EH (cell line): ENCODE results near the gene NFIA.
A peak's percentile ranks its signal among the peaks of the same experiment; 100 is the strongest.

Experiments
- DNase-seq: peaks from one replicate; pipeline ENCODE4 v3.0.0-alpha.2; 2015; ENCODE audit warnings: low read depth

NFIA gene

GRCh38 chr1:61334718-61335589 is 252.6 kb downstream of the NFIA start:
- DNase-seq = no peak

- no peak for DNase-seq
Observed at GRCh38 chr1:61337037-61337436, 254.7 kb downstream of the NFIA start.

- no peak for DNase-seq
Observed at GRCh38 chr1:61337441-61337951, 255.1 kb downstream of the NFIA start.

GRCh38 chr1:61337981-61338848 is 255.9 kb downstream of the NFIA start:
- DNase-seq = peak; percentile 92

GRCh38 chr1:61338899-61339298 is 256.5 kb downstream of the NFIA start:
- DNase-seq = no peak

- DNase-seq = no peak
Observed at GRCh38 chr1:61341426-61341825, 259.1 kb downstream of the NFIA start.

GRCh38 chr1:61343734-61344420 is 261.5 kb downstream of the NFIA start:
- no peak for DNase-seq

- DNase-seq = no peak
Observed at GRCh38 chr1:61344696-61345095, 262.3 kb downstream of the NFIA start.

- DNase-seq = no peak
Observed at GRCh38 chr1:61348025-61348665, 265.8 kb downstream of the NFIA start.

GRCh38 chr1:61352845-61353435 is 270.6 kb downstream of the NFIA start:
- no peak for DNase-seq

- DNase-seq = no peak
Observed at GRCh38 chr1:61353797-61354406, 271.5 kb downstream of the NFIA start.

- no peak for DNase-seq
Observed at GRCh38 chr1:61356016-61356415, 273.7 kb downstream of the NFIA start.

GRCh38 chr1:61356995-61357394 is 274.6 kb downstream of the NFIA start:
- no peak for DNase-seq

GRCh38 chr1:61357539-61357938 is 275.2 kb downstream of the NFIA start:
- no peak for DNase-seq

GRCh38 chr1:61358770-61359455 is 276.6 kb downstream of the NFIA start:
- DNase-seq = no peak

- DNase-seq = no peak
Observed at GRCh38 chr1:61361931-61362330, 279.6 kb downstream of the NFIA start.

- no peak for DNase-seq
Observed at GRCh38 chr1:61362351-61362750, 280.0 kb downstream of the NFIA start.

- no peak for DNase-seq
Observed at GRCh38 chr1:61368366-61368765, 286.0 kb downstream of the NFIA start.

GRCh38 chr1:61368876-61369275 is 286.5 kb downstream of the NFIA start:
- DNase-seq = no peak

- DNase-seq = no peak
Observed at GRCh38 chr1:61370177-61370912, 288.0 kb downstream of the NFIA start.
